K562 (cell line): Measurements from ENCODE around the gene FERMT3. TPM values are rescaled to one million over a fixed set of nuclear protein-coding genes. Genes with fewer than 3 reads are reported as not detected.

Source experiments
- BDP1 ChIP-seq: IDR thresholded peaks from 3 replicates; pipeline ENCODE4 v1.6.1; 2011; ENCODE audit not compliant: insufficient read length, insufficient read depth
- CEBPZ ChIP-seq: fragments of 150-350 bp; IDR thresholded peaks from 2 replicates; pipeline ENCODE4 v1.6.1; 2014; ENCODE audit warnings: low read depth, mild to moderate bottlenecking, low read length, borderline replicate concordance
- E2F6 ChIP-seq, 2 experiments: IDR thresholded peaks; 2 replicates each; pipeline ENCODE4 v1.6.1; 2011; ENCODE audit warnings: borderline replicate concordance in 1 of 2, control low read depth in 1 of 2, low read depth in 1 of 2, low read length in 1 of 2, mild to moderate bottlenecking in 1 of 2, mixed read lengths in 1 of 2, moderate library complexity in 1 of 2; ENCODE audit not compliant: insufficient read depth in 1 of 2, insufficient read length in 1 of 2, poor library complexity in 1 of 2, severe bottlenecking in 1 of 2; ENCODE audit errors: extremely low read depth in 1 of 2
- E2F8 ChIP-seq: fragments of 450-650 bp; IDR thresholded peaks from 2 replicates; pipeline ENCODE4 v1.7.1; 2018; ENCODE audit warnings: mild to moderate bottlenecking, low read depth; ENCODE audit not compliant: partially characterized antibody
- ETV1 ChIP-seq: fragments of 450-650 bp; conservative IDR thresholded peaks from 2 replicates; pipeline ENCODE4 v1.6.1; 2016; ENCODE audit warnings: missing genetic modification characterization, control low read depth, low read depth, missing compliant biosample characterization
- FOXM1 ChIP-seq, 2 experiments: fragments of 450-650 bp in 1 of 2; sonication (generic) in 1 of 2; formaldehyde crosslinking in 1 of 2; IDR thresholded peaks; 2 replicates each; pipeline versions ENCODE4 v1.6.1 to v1.9.0; 2017 to 2022; ENCODE audit warnings: low read depth in 2 of 2, mild to moderate bottlenecking in 2 of 2, missing genetic modification reagents in 1 of 2, moderate library complexity in 1 of 2
- GATA2 ChIP-seq: sonication (generic); formaldehyde crosslinking; IDR thresholded peaks from 2 replicates; pipeline ENCODE4 v1.4.0; 2020; ENCODE audit warnings: mild to moderate bottlenecking, missing genetic modification reagents
- JUND ChIP-seq, 2 experiments: IDR thresholded peaks; 2 replicates in 1 of 2; 3 replicates in 1 of 2; pipeline ENCODE4 v1.6.1; 2011; ENCODE audit warnings: borderline replicate concordance in 2 of 2, low read depth in 2 of 2, low read length in 2 of 2, improper control_type of control experiment in 1 of 2, missing biosample characterization in 1 of 2, missing genetic modification characterization in 1 of 2, missing genetic modification reagents in 1 of 2
- NKRF ChIP-seq: fragments of 450-650 bp; IDR thresholded peaks from 2 replicates; pipeline ENCODE4 v1.6.1; 2016; ENCODE audit warnings: borderline replicate concordance
- SMARCC2 ChIP-seq: fragments of 450-650 bp; IDR thresholded peaks from 2 replicates; pipeline ENCODE4 v1.6.1; 2017; ENCODE audit warnings: antibody characterized with exemption, moderate library complexity, mild to moderate bottlenecking, low read depth
- WHSC1 ChIP-seq: IDR thresholded peaks from one replicate; pipeline ENCODE4 v1.6.1; 2012; ENCODE audit warnings: low read length, control low read depth, inconsistent platforms
- ZNF197 ChIP-seq: fragments of 200-800 bp; sonication (Bioruptor generic); IDR thresholded peaks from 2 replicates; pipeline ENCODE4 v1.6.1; 2016; ENCODE audit warnings: low read depth, missing genetic modification characterization, missing compliant biosample characterization
- polyA plus RNA-seq, 8 experiments: library from polyadenylated mRNA; depleted of rRNA in 4 of 8; stranded (reverse) in 5 of 8; unstranded in 3 of 8; fragments of >200 nt; fragmentation: Nextera tagmentation in 2 of 8; fragmentation: Illumina TruSeq in 1 of 8; extraction: Ambion mirVana in 2 of 8; extraction: Trizol in 1 of 8; gene quantifications; 2 replicates each; pipeline versions ENCODE4 v1.2.1 to v1.2.3, GENCODE V29; 2011 to 2014; ENCODE audit warnings: inconsistent platforms in 1 of 8, missing spikeins in 1 of 8
- total RNA-seq, 7 experiments: library from RNA; depleted of rRNA in 6 of 7; stranded (reverse); fragments of >200 nt in 6 of 7; fragmentation: Illumina TruSeq in 2 of 7; extraction: Trizol in 2 of 7; gene quantifications; 2 replicates each; pipeline versions ENCODE4 v1.2.1 to v1.2.3, GENCODE V29; 2011 to 2021; ENCODE audit warnings: low replicate concordance in 1 of 7
- TF ChIP-seq, protein P1 (sequence below): fragments of 450-650 bp; formaldehyde crosslinking; IDR thresholded peaks from 2 replicates; pipeline ENCODE4 v1.4.0; 2020; ENCODE audit warnings: mild to moderate bottlenecking

Gene FERMT3
- total and polyA plus RNA-seq, 9 of the 15 experiments (the other 6 are each of a cell fraction or from before 2014, with no cell fraction given), result 3.2 to 275 (median 79.7) TPM

GRCh38 chr11:64181506-64182411 lies 24.8 kb upstream of the FERMT3 start (continued):
- TF ChIP-seq FOXM1 (IDR thresholded peaks at IDR 0.05; ENCODE audit: low read depth), result no peak
- TF ChIP-seq FOXM1 (CRISPR knock-in tag; IDR thresholded peaks at IDR 0.05; ENCODE audit: low read depth), result no peak
- peak; percentile 61 to 75 for TF ChIP-seq E2F6 (IDR thresholded peaks at IDR 0.05; ENCODE audit: borderline replicate concordance in 1 of 2, extremely low read depth in 1 of 2, insufficient read depth in 1 of 2, insufficient read length in 1 of 2, low read depth in 1 of 2, low read length in 1 of 2, poor library complexity in 1 of 2, severe bottlenecking in 1 of 2)
- TF ChIP-seq, protein P1, sequence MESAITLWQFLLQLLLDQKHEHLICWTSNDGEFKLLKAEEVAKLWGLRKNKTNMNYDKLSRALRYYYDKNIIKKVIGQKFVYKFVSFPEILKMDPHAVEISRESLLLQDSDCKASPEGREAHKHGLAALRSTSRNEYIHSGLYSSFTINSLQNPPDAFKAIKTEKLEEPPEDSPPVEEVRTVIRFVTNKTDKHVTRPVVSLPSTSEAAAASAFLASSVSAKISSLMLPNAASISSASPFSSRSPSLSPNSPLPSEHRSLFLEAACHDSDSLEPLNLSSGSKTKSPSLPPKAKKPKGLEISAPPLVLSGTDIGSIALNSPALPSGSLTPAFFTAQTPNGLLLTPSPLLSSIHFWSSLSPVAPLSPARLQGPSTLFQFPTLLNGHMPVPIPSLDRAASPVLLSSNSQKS (CRISPR knock-in tag), result no peak
- no peak for TF ChIP-seq E2F8
- no peak for TF ChIP-seq CEBPZ
- no peak for TF ChIP-seq SMARCC2
- TF ChIP-seq NKRF, result no peak; the same call in 1 of the 2 replicates
- no peak for TF ChIP-seq GATA2
- TF ChIP-seq ETV1 (tag), result no peak
- no peak for TF ChIP-seq WHSC1
- no peak for TF ChIP-seq BDP1
- peak; percentile 94 for TF ChIP-seq JUND (IDR thresholded peaks at IDR 0.05; ENCODE audit: borderline replicate concordance, low read depth, low read length)
- peak; percentile 92; the same call in 2 of the 3 replicates for TF ChIP-seq JUND (tag; IDR thresholded peaks at IDR 0.05; ENCODE audit: borderline replicate concordance, low read depth, low read length)
- TF ChIP-seq ZNF197 (CRISPR knock-in tag), result no peak
